ENCODE measurements around the gene CEP43. TPM values are rescaled to one million over a fixed set of nuclear protein-coding genes. Genes with fewer than 3 reads are reported as not detected.
A peak's percentile ranks its signal among the peaks of the same experiment; 100 is the strongest.
"Not testable (repeated sequence)": the region's sequence is repeated elsewhere in the genome, so short reads cannot be mapped to it uniquely, and the experiment has no call there.

Gene CEP43, protein sequence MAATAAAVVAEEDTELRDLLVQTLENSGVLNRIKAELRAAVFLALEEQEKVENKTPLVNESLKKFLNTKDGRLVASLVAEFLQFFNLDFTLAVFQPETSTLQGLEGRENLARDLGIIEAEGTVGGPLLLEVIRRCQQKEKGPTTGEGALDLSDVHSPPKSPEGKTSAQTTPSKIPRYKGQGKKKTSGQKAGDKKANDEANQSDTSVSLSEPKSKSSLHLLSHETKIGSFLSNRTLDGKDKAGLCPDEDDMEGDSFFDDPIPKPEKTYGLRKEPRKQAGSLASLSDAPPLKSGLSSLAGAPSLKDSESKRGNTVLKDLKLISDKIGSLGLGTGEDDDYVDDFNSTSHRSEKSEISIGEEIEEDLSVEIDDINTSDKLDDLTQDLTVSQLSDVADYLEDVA
- 10 to 100 TPM; 12.3 to 15.9 (median 14.8) TPM for total RNA-seq
- 19.8 TPM for total RNA-seq (2013)
- total RNA-seq = 10.7 to 35.8 (median 18.3) reads per million in 29 experiments

DNA sequence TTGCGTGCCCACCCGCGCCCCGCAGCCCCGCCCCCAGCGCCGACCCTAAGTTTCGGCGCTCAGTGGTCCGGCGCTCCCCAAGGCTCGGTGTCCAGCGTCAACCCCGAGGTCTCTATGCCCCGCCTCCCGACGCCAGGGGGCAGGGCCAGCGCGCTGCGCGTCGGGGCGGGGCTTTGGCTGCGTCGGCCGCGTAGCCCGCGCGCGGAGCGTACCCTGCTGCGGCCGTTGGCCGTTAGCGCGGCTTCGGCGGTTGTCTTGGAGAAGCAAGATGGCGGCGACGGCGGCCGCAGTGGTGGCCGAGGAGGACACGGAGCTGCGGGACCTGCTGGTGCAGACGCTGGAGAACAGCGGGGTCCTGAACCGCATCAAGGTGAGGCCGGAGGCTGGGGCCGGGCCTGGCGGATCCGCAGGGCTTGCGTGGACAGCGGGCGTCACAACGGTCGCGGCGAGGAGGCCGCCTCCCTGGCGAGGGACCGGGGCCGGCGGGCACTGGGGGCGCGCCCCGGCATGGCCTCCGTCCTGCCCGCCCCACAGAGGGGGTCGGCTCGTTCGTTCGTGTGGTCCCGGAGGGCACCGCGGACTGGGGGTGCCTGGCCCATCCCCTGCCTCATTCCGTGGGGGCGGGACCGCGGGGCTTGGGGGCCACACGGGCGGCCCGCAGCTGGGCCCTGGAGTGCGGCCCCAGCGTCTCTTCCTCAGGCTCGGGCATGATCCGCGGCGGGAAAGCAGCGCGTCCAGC is at the start of gene CEP43:
Gene CEP43 (plus strand): TSS at position 253 of the 739 bp plus-strand sequence. CDS start 16 bp downstream, at position 269.
- CTCF ChIA-PET = interaction anchor here (0.8 to 1.7 kb wide), 11 partner anchors 10 to 618 kb away, joined by 3 to 27 read pairs (median 3); no protein-coding TSS in a partner anchor
- peak within 1 kb of the TSS; percentile 84 to 89 (median 85) for H3K4me3 Mint-ChIP-seq

DNA sequence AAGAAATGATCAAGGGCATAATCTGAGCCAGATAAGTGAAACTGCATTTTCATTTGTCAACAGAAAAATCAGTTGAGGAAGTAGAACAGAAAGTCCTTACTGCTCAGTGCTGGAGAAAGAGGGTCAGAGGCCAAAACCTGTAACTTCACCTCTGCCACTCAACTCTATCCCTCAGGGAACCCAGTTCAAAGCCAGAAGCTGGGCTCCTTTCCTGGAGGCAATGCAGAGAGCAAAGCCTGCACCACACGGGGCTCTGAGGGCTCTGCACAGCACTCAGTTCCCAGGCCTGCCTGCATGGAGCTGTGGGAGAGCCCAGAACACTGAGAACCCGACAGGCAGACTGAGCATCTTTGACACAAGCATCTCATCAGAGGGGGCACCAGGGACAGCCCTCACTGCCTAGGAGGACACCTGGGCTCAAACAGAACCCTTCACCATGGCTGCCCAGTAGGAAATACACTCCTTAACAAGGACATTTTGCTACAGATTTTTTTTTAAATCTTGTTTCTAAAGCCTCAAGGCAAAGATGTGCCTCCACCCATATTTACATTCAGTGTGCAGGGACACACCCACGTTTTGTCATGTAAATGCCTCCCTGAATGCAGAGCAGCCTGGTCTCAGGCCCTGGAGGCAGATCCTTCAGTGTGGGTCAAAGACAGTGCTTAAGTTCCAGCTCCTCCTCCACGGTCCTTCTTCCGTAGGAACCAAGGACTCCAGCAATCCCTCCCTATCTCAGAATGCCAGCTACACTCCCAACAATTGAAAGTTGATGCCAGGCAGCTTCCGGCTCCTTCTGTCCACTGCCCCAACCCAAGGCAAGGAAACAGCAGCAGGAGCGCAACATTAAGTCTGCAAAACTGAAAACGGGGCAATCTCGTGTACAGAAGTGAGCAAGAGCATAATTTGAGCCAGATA is 49.4 kb upstream of the CEP43 start:
- Mint-ChIP-seq H3K27me3 (no peaks in the 10 kb centered on the region), H3K36me3 (peaks cover 52% of the 10 kb centered on the region), H3K27ac (peak overlapping the region; percentile 98 to 100), H3K4me3 (peak overlapping the region; percentile 70 to 85 (median 77)), H3K4me1 (peaks cover 57 to 72% (median 62%) of the 10 kb centered on the region in 3 donors), H3K9me3 (no peaks in the 10 kb centered on the region)
- Histone ChIP-seq H3K4me1 (ENCODE audit: control insufficient read depth in 1 of 2, extremely low read depth in 1 of 2, insufficient read depth in 2 of 2, low read length in 2 of 2) (peaks cover 34 to 67% of the 10 kb centered on the region in 2 experiments), H3K36me3 (ENCODE audit: control insufficient read depth in 2 of 2, extremely low read depth in 1 of 2, insufficient read depth in 1 of 2, low read length in 1 of 2) (peaks cover 4 to 51% of the 10 kb centered on the region in 2 donors), H3K9me3 (no peaks in the 10 kb centered on the region), H3K27me3 (replicated peaks in 1 of 2; ENCODE audit: control insufficient read depth in 2 of 2, extremely low read depth in 1 of 2, insufficient read depth in 2 of 2, low read length in 1 of 2) (no peaks in the 10 kb centered on the region), H3K4me3 (ENCODE audit: control insufficient read depth in 1 of 2, extremely low read depth in 1 of 2, low read length in 1 of 2) (peak overlapping the region in 1 of 2 donors; percentile 39), H3K27ac (ENCODE audit: low read length) (peak overlapping the region; percentile 96)
- ChIA-PET POLR2A (interaction anchor here (0.7 to 1.1 kb wide), 2 partner anchors 10 to 11 kb away, joined by 3 to 4 read pairs; no protein-coding TSS in a partner anchor), CTCF (interaction anchor here (0.6 to 1.3 kb wide), 4 partner anchors 12 to 61 kb away, joined by 4 to 13 read pairs (median 6); no protein-coding TSS in a partner anchor)
- 43% methylated on average over 7 of the region's 9 CpGs for WGBS (ENCODE audit: insufficient coverage)
- peak in 3 of 35 experiments; percentile 16 to 33 (median 25) for DNase-seq
- peak in 3 of 4 experiments; percentile 25 to 39 (median 27) for ATAC-seq (replicated peaks in 1 of 4)

More for the DNA sequence above, at the start of gene CEP43:
- Histone ChIP-seq H3K27me3 (replicated peaks in 1 of 2; ENCODE audit: control insufficient read depth in 2 of 2, extremely low read depth in 1 of 2, insufficient read depth in 2 of 2, low read length in 1 of 2) (no peaks in the 10 kb centered on the region), H3K36me3 (ENCODE audit: control insufficient read depth in 2 of 2, extremely low read depth in 1 of 2, insufficient read depth in 1 of 2, low read length in 1 of 2) (peaks cover 0 to 8% of the 10 kb centered on the region in 2 donors), H3K4me1 (ENCODE audit: control insufficient read depth in 1 of 2, extremely low read depth in 1 of 2, insufficient read depth in 2 of 2, low read length in 2 of 2) (peaks cover 6 to 19% of the 10 kb centered on the region in 2 experiments), H3K4me3 (ENCODE audit: control insufficient read depth in 1 of 2, extremely low read depth in 1 of 2, low read length in 1 of 2) (peak within 1 kb of the TSS; percentile 95 to 98), H3K9me3 (no peaks in the 10 kb centered on the region), H3K27ac (ENCODE audit: low read length) (peak within 1 kb of the TSS; percentile 24)
- POLR2A ChIA-PET = interaction anchor here (0.6 to 1.1 kb wide), 2 partner anchors 43 to 406 kb away, joined by 3 to 4 read pairs; no protein-coding TSS in a partner anchor
- under 1% methylated on average over 93 of the region's 93 CpGs for WGBS (ENCODE audit: insufficient coverage)
- Mint-ChIP-seq H3K4me1 (peaks cover 30 to 40% (median 32%) of the 10 kb centered on the region in 3 donors), H3K36me3 (peaks cover 9% of the 10 kb centered on the region), H3K9me3 (no peaks in the 10 kb centered on the region), H3K27me3 (no peaks in the 10 kb centered on the region), H3K27ac (peak within 1 kb of the TSS; percentile 72 to 76)
- DNase-seq = peak; percentile 58 to 92 (median 75)
- peak; percentile 91 to 96 (median 96) for ATAC-seq (replicated peaks in 1 of 4)

DNA sequence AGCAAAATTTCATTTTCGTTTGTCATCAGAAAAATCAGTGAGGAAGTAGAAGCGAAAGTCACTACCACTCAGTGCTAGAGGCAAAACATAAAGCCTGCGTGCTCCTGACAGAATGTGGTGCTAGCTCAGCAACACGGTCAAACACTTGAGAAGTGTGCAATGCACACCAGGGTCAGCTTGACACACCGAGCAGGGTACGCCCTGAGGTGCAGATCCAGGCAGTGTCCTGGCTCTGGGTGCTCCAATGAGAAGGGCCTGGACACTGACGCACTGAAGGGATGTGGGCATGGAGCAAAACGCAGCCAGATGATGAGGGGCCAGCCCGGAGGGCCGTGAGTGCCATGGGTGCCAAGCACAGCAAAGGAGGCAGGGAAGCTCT is 48.8 kb upstream of the CEP43 start:
- ATAC-seq (replicated peaks in 1 of 4) = peak in 3 of 4 experiments; percentile 15 to 28 (median 17)
- peak overlapping the region; percentile 98 to 100 for H3K27ac Mint-ChIP-seq
- peaks cover 51% of the 10 kb centered on the region for H3K36me3 Mint-ChIP-seq
- WGBS (ENCODE audit: insufficient coverage) = 31% methylated on average over 10 of the region's 10 CpGs
- POLR2A ChIA-PET = interaction anchor here in 1 of 2 donors (1.1 kb wide), 1 partner anchor 10 kb away, joined by 3 read pairs; no protein-coding TSS in a partner anchor
- H3K27me3 Mint-ChIP-seq = no peaks in the 10 kb centered on the region
- H3K9me3 ChIP-seq = no peaks in the 10 kb centered on the region
- peak in 1 of 35 experiments; percentile 49 for DNase-seq
- no peaks in the 10 kb centered on the region for H3K27me3 ChIP-seq (replicated peaks in 1 of 2; ENCODE audit: control insufficient read depth in 2 of 2, extremely low read depth in 1 of 2, insufficient read depth in 2 of 2, low read length in 1 of 2)
- H3K36me3 ChIP-seq (ENCODE audit: control insufficient read depth in 2 of 2, extremely low read depth in 1 of 2, insufficient read depth in 1 of 2, low read length in 1 of 2) = peaks cover 4 to 46% of the 10 kb centered on the region in 2 donors
- H3K4me3 Mint-ChIP-seq = peak overlapping the region; percentile 70 to 85 (median 77)
- CTCF ChIA-PET = interaction anchor here in 1 of 2 donors (1.3 kb wide), 1 partner anchor 39 kb away, joined by 7 read pairs; no protein-coding TSS in a partner anchor
- H3K4me1 Mint-ChIP-seq = peaks cover 58 to 76% (median 61%) of the 10 kb centered on the region in 3 donors
- H3K4me3 ChIP-seq (ENCODE audit: control insufficient read depth in 1 of 2, extremely low read depth in 1 of 2, low read length in 1 of 2) = peak overlapping the region in 1 of 2 donors; percentile 39
- peaks cover 34 to 70% of the 10 kb centered on the region in 2 experiments for H3K4me1 ChIP-seq (ENCODE audit: control insufficient read depth in 1 of 2, extremely low read depth in 1 of 2, insufficient read depth in 2 of 2, low read length in 2 of 2)
- H3K27ac ChIP-seq (ENCODE audit: low read length) = peak overlapping the region; percentile 96
- H3K9me3 Mint-ChIP-seq = no peaks in the 10 kb centered on the region

DNA sequence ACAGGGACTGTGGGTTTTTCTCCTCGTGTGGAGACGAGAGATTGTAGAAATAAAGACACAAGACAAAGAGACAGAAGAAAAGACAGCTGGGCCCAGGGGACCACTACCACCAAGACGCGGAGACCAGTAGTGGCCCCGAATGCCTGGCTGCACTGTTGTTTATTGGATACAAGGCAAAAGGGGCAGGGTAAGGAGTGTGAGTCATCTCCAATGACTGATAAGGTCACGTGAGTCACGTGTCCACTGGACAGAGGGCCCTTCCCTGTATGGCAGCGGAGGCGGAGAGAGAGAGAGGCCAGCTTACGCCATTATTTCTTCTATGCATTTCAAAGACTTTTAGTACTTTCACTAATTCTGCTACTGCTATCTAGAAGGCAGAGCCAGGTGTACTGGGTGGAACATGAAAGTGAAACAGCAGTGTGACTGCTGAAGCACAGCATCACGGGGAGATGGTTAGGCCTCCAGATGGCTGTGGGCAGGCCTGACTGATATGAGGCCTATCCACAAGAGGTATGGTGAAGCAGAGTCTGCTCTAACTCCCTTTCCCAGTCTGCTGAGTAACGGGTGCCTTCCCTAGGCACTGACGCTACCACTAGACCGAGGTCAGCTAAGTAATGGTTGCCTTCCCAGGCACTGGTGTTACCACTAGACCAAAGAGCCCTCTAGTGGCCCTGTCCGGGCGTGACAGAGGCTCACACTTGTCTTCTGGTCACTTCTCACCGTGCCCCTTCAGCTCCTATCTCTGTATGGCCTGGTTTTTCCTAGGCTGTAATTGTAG is 48.1 kb upstream of the CEP43 start:
- Mint-ChIP-seq H3K4me1 (peaks cover 59 to 74% (median 60%) of the 10 kb centered on the region in 3 donors), H3K4me3 (peak overlapping the region; percentile 70 to 85 (median 77)), H3K36me3 (peaks cover 47% of the 10 kb centered on the region), H3K27ac (peak overlapping the region; percentile 98 to 100)
- not testable (repeated sequence) for H3K27me3 ChIP-seq (replicated peaks in 1 of 2; ENCODE audit: control insufficient read depth in 2 of 2, extremely low read depth in 1 of 2, insufficient read depth in 2 of 2, low read length in 1 of 2); H3K27me3 Mint-ChIP-seq; H3K9me3 Mint-ChIP-seq; H3K9me3 ChIP-seq
- 32% methylated on average over 9 of the region's 17 CpGs for WGBS (ENCODE audit: insufficient coverage)
- Histone ChIP-seq H3K36me3 (ENCODE audit: control insufficient read depth in 2 of 2, extremely low read depth in 1 of 2, insufficient read depth in 1 of 2, low read length in 1 of 2) (peaks cover 4 to 42% of the 10 kb centered on the region in 2 donors), H3K27ac (ENCODE audit: low read length) (peak overlapping the region; percentile 96), H3K4me3 (ENCODE audit: control insufficient read depth in 1 of 2, extremely low read depth in 1 of 2, low read length in 1 of 2) (peak overlapping the region in 1 of 2 donors; percentile 39), H3K4me1 (ENCODE audit: control insufficient read depth in 1 of 2, extremely low read depth in 1 of 2, insufficient read depth in 2 of 2, low read length in 2 of 2) (peaks cover 34 to 76% of the 10 kb centered on the region in 2 experiments)
- ChIA-PET POLR2A (interaction anchor here in 1 of 2 donors (0.6 kb wide), 1 partner anchor 173 kb away, joined by 3 read pairs; no protein-coding TSS in a partner anchor), CTCF (interaction anchor here (0.6 to 1.7 kb wide), 6 partner anchors 10 to 99 kb away, joined by 3 to 8 read pairs (median 4); no protein-coding TSS in a partner anchor)
- ATAC-seq (replicated peaks in 1 of 4) (peak; percentile 62 to 70 (median 64)), DNase-seq (peak; percentile 34 to 78 (median 54))

DNA sequence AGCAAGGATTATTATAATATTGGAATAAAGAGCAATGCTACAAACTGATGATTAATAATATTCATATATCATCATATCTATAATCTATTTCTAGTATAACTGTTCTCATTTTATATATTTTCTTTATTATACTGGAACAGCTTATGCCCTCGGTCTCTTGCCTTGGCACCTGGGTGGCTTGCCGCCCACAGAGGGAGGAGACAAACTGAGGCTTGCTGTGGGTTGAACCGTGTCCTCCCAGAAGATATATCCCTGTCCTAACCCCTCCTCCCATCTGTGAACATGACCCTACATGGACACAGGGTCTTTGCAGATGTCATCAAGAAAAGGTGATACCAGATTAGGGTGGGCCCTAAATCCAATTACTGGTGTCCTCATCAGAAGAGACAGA is 47.5 kb upstream of the CEP43 start:
- no CpG with 5 or more reads among the region's 3 CpGs for WGBS (ENCODE audit: insufficient coverage)

More for the DNA sequence above, 47.5 kb upstream of the CEP43 start:
- peaks cover 58 to 73% (median 60%) of the 10 kb centered on the region in 3 donors for H3K4me1 Mint-ChIP-seq
- Histone ChIP-seq H3K9me3 (no peaks in the 10 kb centered on the region), H3K36me3 (ENCODE audit: control insufficient read depth in 2 of 2, extremely low read depth in 1 of 2, insufficient read depth in 1 of 2, low read length in 1 of 2) (peaks cover 4 to 36% of the 10 kb centered on the region in 2 donors), H3K4me1 (ENCODE audit: control insufficient read depth in 1 of 2, extremely low read depth in 1 of 2, insufficient read depth in 2 of 2, low read length in 2 of 2) (peaks cover 34 to 77% of the 10 kb centered on the region in 2 experiments), H3K27ac (ENCODE audit: low read length) (peak overlapping the region; percentile 96), H3K27me3 (replicated peaks in 1 of 2; ENCODE audit: control insufficient read depth in 2 of 2, extremely low read depth in 1 of 2, insufficient read depth in 2 of 2, low read length in 1 of 2) (no peaks in the 10 kb centered on the region), H3K4me3 (ENCODE audit: control insufficient read depth in 1 of 2, extremely low read depth in 1 of 2, low read length in 1 of 2) (peak overlapping the region in 1 of 2 donors; percentile 39)
- peak overlapping the region; percentile 98 to 100 for H3K27ac Mint-ChIP-seq
- peak overlapping the region; percentile 70 to 92 (median 77) for H3K4me3 Mint-ChIP-seq
- H3K36me3 Mint-ChIP-seq = peaks cover 41% of the 10 kb centered on the region
- ATAC-seq (replicated peaks in 1 of 4) = no peak
- H3K27me3 Mint-ChIP-seq = no peaks in the 10 kb centered on the region
- ChIA-PET CTCF (interaction anchor here (0.9 to 1.7 kb wide), 5 partner anchors 11 to 48 kb away, joined by 3 to 8 read pairs (median 5); no protein-coding TSS in a partner anchor), POLR2A (interaction anchor here in 1 of 2 donors (0.6 kb wide), 1 partner anchor 173 kb away, joined by 3 read pairs; no protein-coding TSS in a partner anchor)
- no peak for DNase-seq
- H3K9me3 Mint-ChIP-seq = no peaks in the 10 kb centered on the region
